Psoas muscle (tissue), 8 donors: ENCODE results near the gene TRAT1. TPM values are rescaled to one million over a fixed set of nuclear protein-coding genes. Genes with fewer than 3 reads are reported as not detected.

Source experiments
- ATAC-seq, 4 donors: fragments of 200-7000 bp; cut with Tn5 transposase; one replicate each; pipeline ENCODE4 v1.9.1; 2020; ENCODE audit warnings: moderate library complexity in 3 of 4, mild to moderate bottlenecking in 2 of 4
- DNase-seq, 2 donors: peaks; one replicate each; pipeline ENCODE4 v3.0.0-alpha.2; 2020
- H3K27ac ChIP-seq: fragments of 200-600 bp; one replicate; pipeline ENCODE4 v1.8.0; 2022
- H3K27me3 ChIP-seq, 3 donors: fragments of 200-600 bp in 1 of 3; one replicate each; pipeline versions ENCODE4 v1.6.1 to v1.8.0; 2013 to 2022; ENCODE audit warnings: low read length in 2 of 3, mild to moderate bottlenecking in 2 of 3, moderate library complexity in 1 of 3; ENCODE audit not compliant: insufficient read depth in 3 of 3
- H3K36me3 ChIP-seq, 2 donors: fragments of 200-600 bp in 1 of 2; one replicate each; pipeline versions ENCODE4 v1.6.1 to v1.8.0; 2013 to 2022; ENCODE audit warnings: low read depth in 1 of 2, mild to moderate bottlenecking in 1 of 2, moderate library complexity in 1 of 2; ENCODE audit not compliant: insufficient read depth in 1 of 2
- H3K4me1 ChIP-seq: fragments of 200-600 bp; one replicate; pipeline ENCODE4 v1.8.0; 2022
- H3K4me3 ChIP-seq: fragments of 200-600 bp; one replicate; pipeline ENCODE4 v1.8.0; 2022; ENCODE audit warnings: mild to moderate bottlenecking
- H3K9me3 ChIP-seq: fragments of 200-600 bp; one replicate; pipeline ENCODE4 v1.8.0; 2022
- WGBS, 3 donors: extraction: QIAGEN DNeasy Blood & Tissue Kit; methylation state at CpG; one replicate each; pipeline versions ENCODE4 v1.1.6 to v1.1.7; 2013; 5-methylcytosine and 5-hydroxymethylcytosine counted together
- intact Hi-C, 2 donors: fragments of 100-400 bp; cut with DNase I; formaldehyde crosslinking; loops; one replicate each; pipeline versions ENCODE4 v1.11.0 to v1.14.2; 2022
- long read RNA-seq, 2 donors: library from polyadenylated mRNA; unstranded; transcript quantifications; one replicate each; pipeline ENCODE4 v2.0.0, GENCODE V29; 2021
- polyA plus RNA-seq, 3 donors: library from polyadenylated mRNA; stranded (reverse); fragments of 200-250 nt; gene quantifications; one replicate each; pipeline ENCODE4 v1.2.3, GENCODE V29; 2013
- total RNA-seq, 4 donors: library from RNA; stranded (reverse); fragmentation: NEBNext Ultra II Directional in 2 of 4; extraction: Animal tissue kit (Norgen Biotek cat#: 25700) in 2 of 4; gene quantifications; one replicate each; pipeline versions ENCODE4 v1.2.1 to v1.2.4, GENCODE V29; 2021 to 2023
- TF ChIP-seq, protein P1 (sequence below): fragments of 200-600 bp; IDR thresholded peaks from one replicate; pipeline ENCODE4 v1.8.0; 2022; ENCODE audit warnings: antibody characterized with exemption
- donor health status: healthy with polysubstance abuse.
- donor health status: DM: no; HTN: no; CAD: no; lungs with moderate emphysema.
- donor health status: Bipolar disorder and iron deficiency.
- donor health status: healthy.
- donor health status: DM: yes; HTN: yes; CAD: no.
- donor health status: DM: no; HTN: no; CAD: no.
- donor health status: DM: no; HTN: no; CAD: no.
- donor health status: DM: yes; HTN: yes; CAD: no.

Gene TRAT1
- total RNA-seq: under 1 TPM in 2 of 4 donors, not detected in 2; 0.14 to 0.15 TPM
- under 1 TPM in 1 of 3 donors, not detected in 2; 0.03 TPM for polyA plus RNA-seq
- long read RNA-seq, donor 1: 0 reads
- long read RNA-seq, donor 2: 0 reads

GRCh38 chr3:108822123-108822897 is at the start of gene TRAT1:
Gene TRAT1 (plus strand): TSS chr3:108822786. CDS start chr3:108822928, 142 bp downstream.
- Histone ChIP-seq H3K4me3 (no peak within 1 kb of the TSS), H3K9me3 (no peaks in the 10 kb centered on the region), H3K4me1 (no peaks in the 10 kb centered on the region), H3K36me3 (no peaks in the 10 kb centered on the region), H3K27me3 (no peaks in the 10 kb centered on the region), H3K27ac (no peak within 1 kb of the TSS)
- TF ChIP-seq, protein P1, sequence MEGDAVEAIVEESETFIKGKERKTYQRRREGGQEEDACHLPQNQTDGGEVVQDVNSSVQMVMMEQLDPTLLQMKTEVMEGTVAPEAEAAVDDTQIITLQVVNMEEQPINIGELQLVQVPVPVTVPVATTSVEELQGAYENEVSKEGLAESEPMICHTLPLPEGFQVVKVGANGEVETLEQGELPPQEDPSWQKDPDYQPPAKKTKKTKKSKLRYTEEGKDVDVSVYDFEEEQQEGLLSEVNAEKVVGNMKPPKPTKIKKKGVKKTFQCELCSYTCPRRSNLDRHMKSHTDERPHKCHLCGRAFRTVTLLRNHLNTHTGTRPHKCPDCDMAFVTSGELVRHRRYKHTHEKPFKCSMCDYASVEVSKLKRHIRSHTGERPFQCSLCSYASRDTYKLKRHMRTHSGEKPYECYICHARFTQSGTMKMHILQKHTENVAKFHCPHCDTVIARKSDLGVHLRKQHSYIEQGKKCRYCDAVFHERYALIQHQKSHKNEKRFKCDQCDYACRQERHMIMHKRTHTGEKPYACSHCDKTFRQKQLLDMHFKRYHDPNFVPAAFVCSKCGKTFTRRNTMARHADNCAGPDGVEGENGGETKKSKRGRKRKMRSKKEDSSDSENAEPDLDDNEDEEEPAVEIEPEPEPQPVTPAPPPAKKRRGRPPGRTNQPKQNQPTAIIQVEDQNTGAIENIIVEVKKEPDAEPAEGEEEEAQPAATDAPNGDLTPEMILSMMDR: no peak
- intact Hi-C loops: no loop called here
- ATAC-seq: no peak
- no peak for DNase-seq
- 65 to 72% (median 72%) methylated on average over 6 of the region's 6 CpGs for WGBS, 3 donors

- H3K9me3 ChIP-seq: no peaks in the 10 kb centered on the region
- H3K4me1 ChIP-seq: no peaks in the 10 kb centered on the region
- no peaks in the 10 kb centered on the region for H3K27me3 ChIP-seq
- DNase-seq (no peak), ATAC-seq (no peak)
- no peak overlapping the region for H3K27ac ChIP-seq
- 46 to 57% (median 53%) methylated on average over 1 of the region's 1 CpG for WGBS, 3 donors
- H3K4me3 ChIP-seq: no peak overlapping the region
- TF ChIP-seq, protein P1: no peak
- intact Hi-C loops: no loop called here
- H3K36me3 ChIP-seq: no peaks in the 10 kb centered on the region
Observed at GRCh38 chr3:108775649-108776048, 46.9 kb upstream of the TRAT1 start.

GRCh38 chr3:108779496-108779895 is 43.1 kb upstream of the TRAT1 start:
- intact Hi-C loops: no loop called here
- ATAC-seq: no peak

DNA sequence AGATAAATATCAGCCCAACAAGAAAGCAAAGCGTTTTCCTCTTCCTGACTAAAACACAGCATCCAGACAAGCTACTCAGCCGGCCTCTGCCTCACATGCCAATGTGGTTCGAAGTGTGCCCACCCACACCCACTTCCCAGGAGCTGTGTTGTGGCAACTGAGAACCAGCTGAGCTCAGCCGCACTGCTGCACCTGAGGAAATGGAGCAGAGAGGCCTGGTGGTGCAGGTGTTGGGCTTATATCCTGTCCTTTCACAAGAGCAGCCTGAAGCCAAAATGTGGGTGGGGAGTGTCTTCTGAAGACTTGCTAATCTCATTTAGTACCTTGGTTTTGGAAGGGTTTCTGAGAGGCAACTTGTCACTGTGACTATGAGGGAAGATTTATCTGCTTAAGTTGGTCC is 42.4 kb upstream of the TRAT1 start:
- TF ChIP-seq, protein P1: no peak
- WGBS, 3 donors: 74 to 79% (median 76%) methylated on average over 4 of the region's 4 CpGs
- Histone ChIP-seq H3K27ac (no peak overlapping the region), H3K27me3 (no peaks in the 10 kb centered on the region), H3K4me3 (no peak overlapping the region), H3K9me3 (no peaks in the 10 kb centered on the region), H3K4me1 (no peaks in the 10 kb centered on the region), H3K36me3 (no peaks in the 10 kb centered on the region)
- ATAC-seq: no peak
- DNase-seq: no peak
- intact Hi-C loops: no loop called here

More at GRCh38 chr3:108779496-108779895, 43.1 kb upstream of the TRAT1 start:
- no peak for DNase-seq
- no peaks in the 10 kb centered on the region for H3K27me3 ChIP-seq
- no peaks in the 10 kb centered on the region for H3K9me3 ChIP-seq
- H3K27ac ChIP-seq: no peak overlapping the region
- H3K4me1 ChIP-seq: no peaks in the 10 kb centered on the region
- H3K36me3 ChIP-seq: no peaks in the 10 kb centered on the region
- WGBS, 3 donors: 69 to 91% (median 73%) methylated on average over 3 of the region's 3 CpGs
- TF ChIP-seq, protein P1: no peak
- H3K4me3 ChIP-seq: no peak overlapping the region
